Renal pelvis (tissue), 4 donors: ENCODE measurements around the gene PCMTD2. TPM values are rescaled to one million over a fixed set of nuclear protein-coding genes. Genes with fewer than 3 reads are reported as not detected.
"Not testable (repeated sequence)": the region's sequence is repeated elsewhere in the genome, so short reads cannot be mapped to it uniquely, and the experiment has no call there.

Source experiments
- DNase-seq: peaks from one replicate; pipeline ENCODE4 v3.0.0-alpha.2; 2013
- polyA plus RNA-seq, 3 donors: library from polyadenylated mRNA; unstranded; fragments of 120-200 nt; gene quantifications; one replicate each; pipeline ENCODE4 v1.2.1, GENCODE V29; 2013; ENCODE audit not compliant: insufficient read length in 3 of 3

Gene PCMTD2
- polyA plus RNA-seq, 3 donors: 120 to 217 (median 197) TPM

- DNase-seq: no peak
Observed at GRCh38 chr20:64279826-64280459, 24.4 kb downstream of the PCMTD2 start.

- no peak for DNase-seq
Observed at GRCh38 chr20:64280460-64280843, 24.9 kb downstream of the PCMTD2 start.

GRCh38 chr20:64283646-64284045 lies 28.1 kb downstream of the PCMTD2 start:
- DNase-seq: no peak

- DNase-seq: not testable (repeated sequence)
Observed at GRCh38 chr20:64285579-64286446, 30.3 kb downstream of the PCMTD2 start.

GRCh38 chr20:64286447-64287263 lies 31.1 kb downstream of the PCMTD2 start:
- DNase-seq: not testable (repeated sequence)

- not testable (repeated sequence) for DNase-seq
Observed at GRCh38 chr20:64287264-64287590, 31.7 kb downstream of the PCMTD2 start.

- not testable (repeated sequence) for DNase-seq
Observed at GRCh38 chr20:64292167-64292566, 36.6 kb downstream of the PCMTD2 start.

GRCh38 chr20:64303086-64303485 lies 47.5 kb downstream of the PCMTD2 start:
- not testable (repeated sequence) for DNase-seq

- not testable (repeated sequence) for DNase-seq
Observed at GRCh38 chr20:64313761-64314160, 58.2 kb downstream of the PCMTD2 start.

GRCh38 chr20:64315381-64315780 lies 59.8 kb downstream of the PCMTD2 start:
- not testable (repeated sequence) for DNase-seq

- DNase-seq: not testable (repeated sequence)
Observed at GRCh38 chr20:64315884-64316283, 60.3 kb downstream of the PCMTD2 start.

- DNase-seq: not testable (repeated sequence)
Observed at GRCh38 chr20:64316415-64317083, 61.0 kb downstream of the PCMTD2 start.

- not testable (repeated sequence) for DNase-seq
Observed at GRCh38 chr20:64317331-64317730, 61.8 kb downstream of the PCMTD2 start.

- not testable (repeated sequence) for DNase-seq
Observed at GRCh38 chr20:64318056-64318455, 62.5 kb downstream of the PCMTD2 start.

GRCh38 chr20:64322031-64322789 lies 66.7 kb downstream of the PCMTD2 start:
- not testable (repeated sequence) for DNase-seq

Other genes starting within 250 kb of the PCMTD2 start
- gene C20orf204, start 219.6 kb upstream of the PCMTD2 start, polyA plus RNA-seq: 1 to 10 TPM; 1.3 to 1.5 (median 1.3) TPM
- 10 to 100 TPM in 2 of 3 donors, 1 to 10 TPM in 1; 8.0 to 14.1 (median 13.0) TPM for gene SOX18, start 206.1 kb upstream of the PCMTD2 start, polyA plus RNA-seq
- gene TCEA2, start 192.6 kb upstream of the PCMTD2 start, polyA plus RNA-seq: 10 to 100 TPM; 88.2 to 97.1 (median 93.6) TPM
- 1 to 10 TPM; 6.0 to 7.9 (median 6.7) TPM for gene RGS19, start 176.2 kb upstream of the PCMTD2 start, polyA plus RNA-seq
- 1 to 10 TPM in 2 of 3 donors, under 1 TPM in 1; 0.94 to 1.2 (median 1.1) TPM for gene OPRL1, start 175.7 kb upstream of the PCMTD2 start, polyA plus RNA-seq
- gene LKAAEAR1, start 171.3 kb upstream of the PCMTD2 start, polyA plus RNA-seq: under 1 TPM in 2 of 3 donors, not detected in 1; 0.36 TPM
- not detected for gene NPBWR2, start 148.2 kb upstream of the PCMTD2 start, polyA plus RNA-seq
- gene MYT1, start 91.3 kb upstream of the PCMTD2 start, polyA plus RNA-seq: under 1 TPM; 0.44 to 0.80 (median 0.61) TPM